ENCODE data around the gene AGMO.

DNA sequence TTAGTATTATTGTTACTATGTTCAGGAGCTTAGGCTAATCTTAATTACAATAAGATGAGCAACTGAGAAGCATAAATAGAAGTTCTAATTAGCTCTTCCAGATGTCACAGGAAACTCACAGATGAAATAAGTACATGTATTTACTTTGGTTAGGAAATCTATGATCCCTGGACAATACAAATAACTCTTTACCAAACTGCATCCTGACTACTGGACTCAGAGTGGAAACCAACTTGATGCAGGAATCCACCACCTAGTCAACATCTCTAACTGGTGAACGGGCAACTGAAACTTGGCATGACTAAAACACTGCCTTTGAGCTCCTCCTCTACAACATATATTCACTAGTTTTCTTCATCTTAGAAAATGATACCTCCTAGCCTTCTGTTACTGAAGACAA lies 193.2 kb downstream of the AGMO start:
- TF ChIP-seq, protein P1, sequence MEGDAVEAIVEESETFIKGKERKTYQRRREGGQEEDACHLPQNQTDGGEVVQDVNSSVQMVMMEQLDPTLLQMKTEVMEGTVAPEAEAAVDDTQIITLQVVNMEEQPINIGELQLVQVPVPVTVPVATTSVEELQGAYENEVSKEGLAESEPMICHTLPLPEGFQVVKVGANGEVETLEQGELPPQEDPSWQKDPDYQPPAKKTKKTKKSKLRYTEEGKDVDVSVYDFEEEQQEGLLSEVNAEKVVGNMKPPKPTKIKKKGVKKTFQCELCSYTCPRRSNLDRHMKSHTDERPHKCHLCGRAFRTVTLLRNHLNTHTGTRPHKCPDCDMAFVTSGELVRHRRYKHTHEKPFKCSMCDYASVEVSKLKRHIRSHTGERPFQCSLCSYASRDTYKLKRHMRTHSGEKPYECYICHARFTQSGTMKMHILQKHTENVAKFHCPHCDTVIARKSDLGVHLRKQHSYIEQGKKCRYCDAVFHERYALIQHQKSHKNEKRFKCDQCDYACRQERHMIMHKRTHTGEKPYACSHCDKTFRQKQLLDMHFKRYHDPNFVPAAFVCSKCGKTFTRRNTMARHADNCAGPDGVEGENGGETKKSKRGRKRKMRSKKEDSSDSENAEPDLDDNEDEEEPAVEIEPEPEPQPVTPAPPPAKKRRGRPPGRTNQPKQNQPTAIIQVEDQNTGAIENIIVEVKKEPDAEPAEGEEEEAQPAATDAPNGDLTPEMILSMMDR (IDR thresholded peaks at IDR 0.05 in 4 of 5, conservative IDR thresholded peaks at IDR 0.05 in 1 of 5): no peak
- TF ChIP-seq POLR2A (IDR thresholded peaks at IDR 0.05): no peak
